ENCODE measurements around the gene BARHL1. TPM values are rescaled to one million over a fixed set of nuclear protein-coding genes. Genes with fewer than 3 reads are reported as not detected.

BARHL1 gene
- polyA plus RNA-seq, 1 donor (not counting 4 experiments of a cell fraction or from before 2014, with no cell fraction given): not detected

- Histone ChIP-seq H3K4me1 (ENCODE audit: control insufficient read depth, extremely low read depth, insufficient read depth, low read length) (peaks cover 12% of the 10 kb centered on the region), H2AFZ (ENCODE audit: control insufficient read depth, low read length) (no peak overlapping the region), H3K79me2 (ENCODE audit: control insufficient read depth, insufficient read depth, low read length) (no peaks in the 10 kb centered on the region), H4K20me1 (ENCODE audit: control insufficient read depth, extremely low read depth, insufficient read depth, low read length) (no peaks in the 10 kb centered on the region), H3K9me3 (ENCODE audit: control insufficient read depth, low read depth, low read length) (no peaks in the 10 kb centered on the region), H3K4me3 (ENCODE audit: control insufficient read depth in 2 of 3, extremely low read depth in 1 of 3, insufficient read depth in 2 of 3, low read depth in 1 of 3, low read length in 3 of 3) (no peak overlapping the region), H3K9me1 (ENCODE audit: control insufficient read depth, extremely low read depth, insufficient read depth, low read length) (no peaks in the 10 kb centered on the region), H3K4me2 (ENCODE audit: control insufficient read depth, extremely low read depth, insufficient read depth, low read depth, low read length) (no peak overlapping the region), H3K27me3 (ENCODE audit: control insufficient read depth, extremely low read depth, insufficient read depth, low read length) (no peaks in the 10 kb centered on the region), H3K27ac (ENCODE audit: control insufficient read depth, insufficient read depth, low read length) (no peak overlapping the region), H3K9ac (ENCODE audit: control insufficient read depth, extremely low read depth, insufficient read depth, low read length) (no peak overlapping the region), H3K36me3 (ENCODE audit: control insufficient read depth in 2 of 2, extremely low read depth in 1 of 2, insufficient read depth in 2 of 2, low read length in 2 of 2) (peaks cover 19 to 21% of the 10 kb centered on the region in 2 experiments)
- no peak for DNase-seq (ENCODE audit: low read depth, low spot score)
- no peak for FAIRE-seq
- TF ChIP-seq CTCF (optimal IDR thresholded peaks at IDR 0.05 in 1 of 3, IDR thresholded peaks at IDR 0.05 in 1 of 3, conservative IDR thresholded peaks at IDR 0.05 in 1 of 3; ENCODE audit: extremely low read depth in 1 of 3, insufficient read depth in 2 of 3, low read length in 3 of 3): no peak
- no peak for TF ChIP-seq EZH2 (IDR thresholded peaks at IDR 0.05; ENCODE audit: low read length)
- dilution Hi-C loops (cut with MboI; ENCODE audit: extremely low pct_ligation_motif_present, low sequenced_read_pairs): no loop called here
Measured at GRCh38 chr9:132626285-132626684, 43.9 kb downstream of the BARHL1 start.

- no peak overlapping the region for H3K4me3 ChIP-seq (ENCODE audit: control insufficient read depth in 2 of 3, extremely low read depth in 1 of 3, insufficient read depth in 2 of 3, low read depth in 1 of 3, low read length in 3 of 3)
- DNase-seq (ENCODE audit: low read depth, low spot score): no peak
- H3K27ac ChIP-seq (ENCODE audit: control insufficient read depth, insufficient read depth, low read length): no peak overlapping the region
- no peaks in the 10 kb centered on the region for H3K9me3 ChIP-seq (ENCODE audit: control insufficient read depth, low read depth, low read length)
- TF ChIP-seq CTCF (optimal IDR thresholded peaks at IDR 0.05 in 1 of 3, IDR thresholded peaks at IDR 0.05 in 1 of 3, conservative IDR thresholded peaks at IDR 0.05 in 1 of 3; ENCODE audit: extremely low read depth in 1 of 3, insufficient read depth in 2 of 3, low read length in 3 of 3) (no peak), EZH2 (IDR thresholded peaks at IDR 0.05; ENCODE audit: low read length) (no peak)
- H3K79me2 ChIP-seq (ENCODE audit: control insufficient read depth, insufficient read depth, low read length): no peaks in the 10 kb centered on the region
- H3K36me3 ChIP-seq (ENCODE audit: control insufficient read depth in 2 of 2, extremely low read depth in 1 of 2, insufficient read depth in 2 of 2, low read length in 2 of 2): peaks cover 19 to 21% of the 10 kb centered on the region in 2 experiments
- no peaks in the 10 kb centered on the region for H3K27me3 ChIP-seq (ENCODE audit: control insufficient read depth, extremely low read depth, insufficient read depth, low read length)
- dilution Hi-C loops (cut with MboI; ENCODE audit: extremely low pct_ligation_motif_present, low sequenced_read_pairs): no loop called here
- peaks cover 19% of the 10 kb centered on the region for H3K4me1 ChIP-seq (ENCODE audit: control insufficient read depth, extremely low read depth, insufficient read depth, low read length)
- H4K20me1 ChIP-seq (ENCODE audit: control insufficient read depth, extremely low read depth, insufficient read depth, low read length): no peaks in the 10 kb centered on the region
- H3K9ac ChIP-seq (ENCODE audit: control insufficient read depth, extremely low read depth, insufficient read depth, low read length): no peak overlapping the region
- no peak for FAIRE-seq
- H3K9me1 ChIP-seq (ENCODE audit: control insufficient read depth, extremely low read depth, insufficient read depth, low read length): no peaks in the 10 kb centered on the region
- no peak overlapping the region for H2AFZ ChIP-seq (ENCODE audit: control insufficient read depth, low read length)
- H3K4me2 ChIP-seq (ENCODE audit: control insufficient read depth, extremely low read depth, insufficient read depth, low read depth, low read length): no peak overlapping the region
Measured at GRCh38 chr9:132627106-132627505, 44.7 kb downstream of the BARHL1 start.
